Activated CD4-positive, alpha-beta T cell treated with anti-CD3 and anti-CD28 coated beads, Interleukin-2, amount 50 U/mL, for 16 hours (primary cell): ENCODE data around the gene NOG.

Source experiments
- DNase-seq: peaks from one replicate; pipeline ENCODE4 v3.0.0-alpha.2; 2020

Gene NOG

DNA sequence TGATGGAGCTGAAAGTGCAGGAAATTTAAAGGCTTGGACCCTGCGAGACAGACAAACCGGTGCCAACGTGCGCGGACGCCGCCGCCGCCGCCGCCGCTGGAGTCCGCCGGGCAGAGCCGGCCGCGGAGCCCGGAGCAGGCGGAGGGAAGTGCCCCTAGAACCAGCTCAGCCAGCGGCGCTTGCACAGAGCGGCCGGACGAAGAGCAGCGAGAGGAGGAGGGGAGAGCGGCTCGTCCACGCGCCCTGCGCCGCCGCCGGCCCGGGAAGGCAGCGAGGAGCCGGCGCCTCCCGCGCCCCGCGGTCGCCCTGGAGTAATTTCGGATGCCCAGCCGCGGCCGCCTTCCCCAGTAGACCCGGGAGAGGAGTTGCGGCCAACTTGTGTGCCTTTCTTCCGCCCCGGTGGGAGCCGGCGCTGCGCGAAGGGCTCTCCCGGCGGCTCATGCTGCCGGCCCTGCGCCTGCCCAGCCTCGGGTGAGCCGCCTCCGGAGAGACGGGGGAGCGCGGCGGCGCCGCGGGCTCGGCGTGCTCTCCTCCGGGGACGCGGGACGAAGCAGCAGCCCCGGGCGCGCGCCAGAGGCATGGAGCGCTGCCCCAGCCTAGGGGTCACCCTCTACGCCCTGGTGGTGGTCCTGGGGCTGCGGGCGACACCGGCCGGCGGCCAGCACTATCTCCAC is at the start of gene NOG:
NOG (plus strand) TSS at position 54 of the 674 bp plus-strand sequence; CDS start at position 579, 525 bp downstream.
- DNase-seq: peak; percentile 15

DNA sequence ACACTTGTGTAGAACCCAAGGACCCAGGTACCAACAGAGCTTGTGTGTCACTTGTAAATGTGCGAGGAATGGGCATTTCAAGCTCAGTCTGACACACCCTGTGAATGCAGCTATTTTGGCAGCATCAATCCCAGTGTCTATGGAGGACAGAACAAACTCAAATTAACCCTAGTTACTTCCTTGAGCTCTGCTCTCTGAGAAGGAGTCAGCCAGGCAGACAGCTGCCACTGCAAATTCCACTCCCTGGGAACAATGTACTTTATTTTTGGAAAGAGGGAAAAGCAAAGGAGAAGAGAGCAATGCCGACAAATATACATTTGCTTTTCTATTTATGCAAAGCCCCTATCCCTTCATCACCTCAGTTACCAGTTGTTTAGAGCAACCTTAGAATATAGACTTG is 48.4 kb upstream of the NOG start:
- DNase-seq: no peak

- no peak for DNase-seq
These were observed 47.6 kb upstream of the NOG start for GRCh38 chr17:56545930-56546329.

DNA sequence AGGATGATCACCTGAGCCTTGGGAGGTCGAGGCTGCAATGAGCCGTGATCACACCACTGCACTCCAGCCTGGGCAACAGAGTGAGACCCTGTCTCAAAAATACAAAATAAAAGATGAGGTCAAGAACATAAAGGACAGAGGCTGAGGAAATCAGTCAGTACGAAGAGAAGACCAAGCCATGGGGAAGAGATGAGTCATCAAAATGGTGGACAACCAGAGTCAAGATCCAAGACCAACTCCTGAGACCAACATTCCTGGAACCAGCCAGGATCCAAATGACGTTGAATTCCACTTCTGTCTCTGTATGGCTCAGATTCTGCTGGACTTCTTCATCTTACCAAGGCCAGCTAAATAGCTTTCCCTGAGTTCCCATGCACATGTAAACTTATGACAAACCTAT is 44.8 kb upstream of the NOG start:
- DNase-seq: no peak

DNA sequence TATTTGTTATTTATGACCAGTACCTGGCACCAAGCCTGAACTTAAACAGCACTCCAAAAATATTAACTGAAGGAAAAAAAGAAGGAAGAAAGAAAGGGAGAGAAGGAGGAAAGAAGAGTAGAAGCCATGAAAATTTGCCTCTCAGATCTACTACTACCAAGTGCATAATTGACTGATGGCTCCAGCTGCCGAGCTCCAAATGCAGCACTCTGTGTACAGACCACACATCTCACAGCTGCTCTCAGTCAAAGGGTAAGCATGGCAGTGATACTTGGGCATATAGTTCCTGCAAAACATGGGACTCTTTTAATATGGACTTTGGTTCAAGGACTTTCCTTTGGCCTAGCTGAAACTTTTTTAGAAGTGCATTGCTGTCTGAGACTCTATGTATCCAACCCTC is 44.0 kb upstream of the NOG start:
- DNase-seq: no peak

GRCh38 chr17:56557682-56558081 is 35.8 kb upstream of the NOG start:
- no peak for DNase-seq

DNA sequence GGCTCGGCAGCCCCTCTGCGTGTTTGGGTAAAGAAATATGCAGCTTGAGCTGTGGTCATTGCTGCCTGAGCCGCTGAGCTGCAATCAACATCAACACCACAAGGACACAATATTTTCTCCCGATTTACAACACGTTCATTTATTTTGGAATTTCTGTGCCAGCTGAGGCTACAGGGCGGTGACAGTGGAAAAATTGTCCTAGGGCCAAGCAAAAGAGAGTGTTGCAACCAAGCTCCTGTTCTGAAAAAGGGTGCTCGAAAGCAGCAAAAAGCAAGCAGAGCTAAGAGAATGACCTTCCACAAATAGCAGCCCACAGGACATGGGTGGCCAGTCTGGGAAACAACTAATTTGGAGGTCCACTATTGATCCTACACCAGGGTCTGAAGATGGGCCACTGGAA is 35.4 kb upstream of the NOG start:
- DNase-seq: no peak

GRCh38 chr17:56570199-56570598 is 23.3 kb upstream of the NOG start:
- DNase-seq: no peak

- no peak for DNase-seq
These were observed 22.0 kb upstream of the NOG start for GRCh38 chr17:56571456-56571855.

DNA sequence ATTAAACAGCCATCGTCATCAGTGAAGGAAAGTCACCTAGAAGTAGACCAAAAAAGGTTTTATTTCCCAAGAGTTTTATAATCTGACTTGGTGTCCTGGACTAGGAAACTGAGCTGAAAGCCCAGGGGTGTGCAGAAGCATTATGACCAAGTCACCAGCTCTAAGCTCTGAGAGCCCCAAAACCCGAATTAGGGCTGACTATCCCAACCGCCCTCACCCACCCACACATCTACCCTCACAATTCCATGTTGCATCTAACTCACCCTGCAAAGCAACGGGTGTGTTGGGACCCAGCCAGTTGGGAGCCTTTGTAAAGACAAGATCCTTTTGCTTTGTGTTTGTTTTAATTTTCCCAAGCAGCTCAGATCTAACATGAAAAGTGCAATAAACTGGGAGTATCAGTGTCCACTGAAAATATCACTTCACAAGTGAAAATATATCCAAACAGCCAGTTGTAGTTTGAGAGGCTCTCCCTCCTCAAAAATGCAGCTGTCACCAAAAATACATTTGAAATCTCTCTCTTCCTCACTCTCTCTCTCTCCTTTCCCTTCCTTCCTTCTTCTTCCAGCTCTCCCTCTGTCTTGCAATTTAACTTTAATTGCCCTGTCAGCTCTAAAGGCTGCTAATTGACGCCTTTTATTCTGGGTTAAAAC is 16.2 kb upstream of the NOG start:
- no peak for DNase-seq

- DNase-seq: no peak
These were observed 15.7 kb upstream of the NOG start for GRCh38 chr17:56577843-56578204.

DNA sequence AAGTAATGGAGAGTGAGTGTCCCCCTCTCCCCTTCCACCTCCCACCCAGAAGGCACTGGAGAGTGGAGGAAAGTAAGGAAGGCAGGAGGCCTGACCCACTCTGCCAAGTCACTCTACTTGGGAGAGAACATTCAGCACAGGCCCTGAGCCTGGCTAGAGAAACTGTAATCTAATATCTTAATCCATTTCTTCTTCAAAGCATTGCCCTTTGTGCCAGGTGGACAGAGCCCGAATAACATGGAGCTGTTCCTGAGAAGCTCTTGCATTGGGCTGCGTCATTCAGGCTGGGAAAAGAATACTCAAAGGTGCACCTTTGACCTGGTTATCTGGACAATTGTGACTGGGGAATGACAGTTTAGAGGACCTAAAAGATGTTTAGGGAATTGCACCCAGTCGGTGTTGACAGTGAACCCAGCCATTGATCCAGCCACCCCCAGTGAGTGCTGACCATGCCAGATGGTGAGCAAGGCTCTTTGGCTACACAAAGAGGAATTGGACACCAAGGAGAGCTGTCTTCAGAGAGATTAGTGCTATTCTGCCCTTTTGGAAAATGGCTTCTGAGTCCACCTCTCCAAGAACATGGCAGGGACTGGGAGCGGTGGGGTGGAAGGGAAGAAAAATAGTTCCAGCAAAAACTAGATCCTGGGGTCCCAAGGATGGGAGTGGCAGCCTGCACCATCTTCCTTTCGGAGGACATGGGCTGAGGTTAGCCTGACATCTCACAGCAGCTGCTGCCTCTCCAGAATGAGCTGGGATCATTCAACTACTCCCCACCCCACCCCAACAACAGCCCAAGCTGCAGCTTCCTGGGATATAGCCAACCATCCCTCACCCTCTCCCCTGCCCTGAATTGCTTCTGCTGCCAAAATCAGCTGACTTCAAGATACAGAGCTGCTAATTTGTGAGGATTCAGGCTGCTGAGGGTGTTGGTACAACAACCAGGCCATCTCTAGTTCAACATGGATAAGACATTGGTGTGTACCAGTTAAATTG is 11.6 kb upstream of the NOG start:
- no peak for DNase-seq

DNA sequence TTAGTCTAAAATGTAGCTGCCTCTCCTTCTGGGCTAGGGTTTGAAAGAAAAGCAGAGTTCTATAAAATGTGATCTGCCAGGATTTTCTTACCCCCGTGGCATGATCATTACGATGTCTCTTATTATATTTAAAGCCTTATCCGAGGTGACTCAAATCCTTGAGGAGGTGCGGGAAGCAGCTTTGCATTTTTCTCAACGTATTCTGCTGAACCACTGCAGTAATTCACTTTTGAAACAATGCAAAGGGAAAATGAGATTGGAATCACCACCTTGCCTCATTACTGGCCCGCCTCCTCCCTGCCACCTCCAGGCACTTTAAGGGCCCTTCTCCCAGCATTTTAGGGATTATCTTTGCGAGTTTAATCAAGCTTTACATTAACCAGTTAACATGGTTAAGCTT is 9.7 kb upstream of the NOG start:
- DNase-seq: no peak

GRCh38 chr17:56587298-56587697 is 6.2 kb upstream of the NOG start:
- DNase-seq: no peak

GRCh38 chr17:56592487-56593085 is 913 bp upstream of the NOG start:
- DNase-seq: peak; percentile 51

DNA sequence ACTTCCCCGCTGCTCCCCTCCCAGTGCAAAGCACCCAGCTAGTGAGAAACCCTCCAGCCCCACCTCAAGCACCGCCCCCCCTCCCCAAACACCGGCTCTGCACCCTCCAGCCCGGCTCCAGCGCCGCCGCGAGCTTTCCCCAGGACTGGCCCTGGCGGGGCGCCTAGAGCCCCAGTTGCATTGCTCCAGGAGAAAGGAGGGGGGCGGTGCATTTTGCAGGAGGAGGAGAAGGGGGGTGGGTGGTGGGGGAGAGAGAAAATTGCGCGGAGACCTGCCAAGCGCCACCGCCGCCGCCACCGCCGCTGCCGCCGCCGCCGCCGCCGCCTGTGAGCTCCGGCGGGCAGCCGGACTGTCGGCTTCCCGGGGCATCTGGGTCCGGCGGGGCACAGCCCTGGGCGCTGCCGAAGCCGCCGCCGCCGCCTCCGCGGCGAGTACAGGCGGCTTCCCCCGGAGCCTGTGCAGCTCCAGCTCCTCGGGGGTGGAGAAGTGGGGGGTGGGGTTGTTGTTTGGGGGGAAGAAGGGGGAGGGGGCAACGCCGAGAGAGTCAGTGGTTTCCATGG is 333 bp upstream of the NOG start:
- DNase-seq: peak; percentile 4

GRCh38 chr17:56594320-56595107 is 1.0 kb downstream of the NOG start:
- peak; percentile 7 for DNase-seq

GRCh38 chr17:56595108-56595418 is 1.6 kb downstream of the NOG start:
- DNase-seq: no peak

GRCh38 chr17:56595831-56596690 is 2.6 kb downstream of the NOG start:
- DNase-seq: no peak

DNA sequence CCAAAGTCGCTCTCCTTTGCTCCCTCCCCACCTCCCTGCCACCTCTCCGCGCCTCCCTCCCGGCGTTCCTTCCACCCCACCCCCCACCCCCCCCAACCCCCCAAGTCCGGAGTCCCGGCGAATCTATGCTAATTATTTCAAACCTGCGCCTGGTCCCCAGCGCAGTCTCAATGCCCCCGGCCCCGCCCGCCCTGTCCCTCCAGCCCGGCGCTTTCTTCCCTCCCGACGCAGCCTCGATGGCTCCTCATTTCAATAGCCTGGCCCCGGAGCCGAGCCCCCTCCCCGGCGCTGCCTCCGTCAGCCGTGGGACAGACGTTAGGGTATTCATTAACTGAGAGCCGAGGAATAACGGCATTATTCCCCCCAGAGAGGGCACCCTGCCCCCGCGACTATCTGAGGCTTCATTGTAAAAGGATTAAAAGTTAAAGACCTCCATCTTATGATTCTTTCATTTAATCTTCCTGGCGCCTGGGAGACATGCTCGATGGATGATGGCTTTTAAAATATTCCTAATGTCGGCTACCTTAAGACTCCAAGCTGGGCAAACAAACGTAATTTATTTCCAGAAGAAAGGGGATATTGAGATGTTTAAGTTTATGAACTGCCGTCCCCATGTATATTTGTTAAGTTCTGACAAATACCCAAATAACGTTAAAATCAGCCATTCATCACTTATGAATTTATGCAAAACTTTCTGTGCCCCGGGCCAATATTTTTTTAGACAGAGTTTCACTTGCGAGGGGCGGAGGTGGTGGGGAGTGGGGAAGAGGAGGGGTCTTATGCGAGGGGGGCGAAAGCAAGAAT is 3.4 kb downstream of the NOG start:
- DNase-seq: no peak
